ENCODE results near the gene SH3RF3. TPM values are rescaled to one million over a fixed set of nuclear protein-coding genes. Genes with fewer than 3 reads are reported as not detected.

The SH3RF3 gene
- total RNA-seq, 2 experiments from 2014 or later = 0.05 to 0.06 TPM

DNA sequence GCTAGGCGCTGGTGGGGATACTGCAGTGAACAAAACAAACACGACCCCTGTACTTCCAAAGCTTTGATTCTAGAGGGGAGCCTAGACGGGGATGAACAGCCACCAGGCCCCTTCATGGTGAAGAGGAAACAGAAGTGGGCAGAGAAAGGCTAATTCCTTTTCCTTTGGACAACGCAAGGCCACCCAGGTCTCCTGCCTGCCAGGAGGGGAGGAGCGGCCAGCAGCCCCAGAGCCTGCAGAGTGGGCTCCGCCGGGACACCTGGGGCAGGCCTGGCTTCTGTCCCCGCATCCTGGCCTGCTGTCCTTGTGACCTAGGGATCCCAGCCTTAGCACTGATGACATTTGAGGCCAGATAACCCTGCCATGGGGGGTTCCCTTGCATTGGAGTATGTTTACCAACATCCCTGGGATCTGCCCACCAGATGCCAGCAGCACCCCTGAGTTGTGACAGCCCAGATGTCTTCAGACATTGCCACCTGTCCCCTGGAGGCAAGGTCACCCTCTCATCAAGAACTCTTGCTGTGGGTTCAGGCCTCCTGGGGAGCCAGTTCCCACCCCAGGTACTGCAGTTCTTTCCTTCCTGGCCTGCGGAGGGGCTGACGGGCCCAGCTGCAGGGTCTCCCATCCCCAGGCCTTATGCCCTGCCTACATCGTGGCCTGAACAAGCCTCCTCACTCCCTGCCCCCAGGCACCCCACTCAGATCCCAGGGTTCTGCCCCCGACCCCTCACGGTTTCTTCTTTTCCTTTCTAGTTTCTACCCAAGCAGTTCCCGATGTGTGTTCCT is 359.1 kb downstream of the SH3RF3 start:
- ATAC-seq = no peak
- CTCF ChIA-PET = no interaction called here
- Mint-ChIP-seq H3K4me1 (no peaks in the 10 kb centered on the region), H3K36me3 (no peaks in the 10 kb centered on the region), H3K4me3 (no peak overlapping the region), H3K27ac (no peak overlapping the region), H3K9me3 (ENCODE audit: low read depth) (no peaks in the 10 kb centered on the region), H3K27me3 (peaks cover 13% of the 10 kb centered on the region)
- DNase-seq = no peak

GRCh38 chr2:109489296-109489695 is 360.3 kb downstream of the SH3RF3 start:
- no peak overlapping the region for H3K27ac Mint-ChIP-seq
- H3K4me1 Mint-ChIP-seq = no peaks in the 10 kb centered on the region
- H3K27me3 Mint-ChIP-seq = peaks cover 9% of the 10 kb centered on the region
- H3K9me3 Mint-ChIP-seq (ENCODE audit: low read depth) = no peaks in the 10 kb centered on the region
- DNase-seq = no peak
- CTCF ChIA-PET = no interaction called here
- no peaks in the 10 kb centered on the region for H3K36me3 Mint-ChIP-seq
- no peak for ATAC-seq
- no peak overlapping the region for H3K4me3 Mint-ChIP-seq

DNA sequence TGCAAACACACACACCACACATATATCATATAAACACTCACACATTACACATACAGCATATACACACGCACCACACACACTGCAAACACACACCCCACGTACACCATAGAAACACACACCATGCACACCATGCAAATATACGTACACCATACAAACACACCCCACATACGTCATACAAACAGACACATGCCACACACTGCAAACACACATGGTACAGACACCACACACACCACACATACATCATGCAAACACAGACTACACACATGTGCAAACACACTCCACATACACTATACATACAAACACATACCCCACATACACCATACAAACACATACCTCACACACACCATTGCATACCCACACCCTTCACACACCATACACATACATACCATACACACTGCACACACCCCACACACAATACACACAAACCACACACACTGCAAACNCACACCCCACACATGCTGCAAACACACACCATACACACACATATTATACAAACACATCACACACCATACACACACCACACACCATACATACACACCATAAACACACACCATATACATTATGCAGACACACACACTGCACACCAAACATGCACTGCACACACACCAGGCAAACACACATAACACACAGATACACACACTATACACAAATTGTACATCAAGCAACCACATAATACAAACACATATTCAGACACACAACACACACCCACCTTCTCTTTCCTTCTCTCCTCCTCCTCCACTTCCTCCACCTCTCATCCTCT is 364.4 kb downstream of the SH3RF3 start:
- no peaks in the 10 kb centered on the region for H3K36me3 Mint-ChIP-seq
- DNase-seq = no peak
- CTCF ChIA-PET = no interaction called here
- H3K4me1 Mint-ChIP-seq = no peaks in the 10 kb centered on the region
- H3K27me3 Mint-ChIP-seq = no peaks in the 10 kb centered on the region
- H3K27ac Mint-ChIP-seq = no peak overlapping the region
- no peak for ATAC-seq
- no peaks in the 10 kb centered on the region for H3K9me3 Mint-ChIP-seq (ENCODE audit: low read depth)
- no peak overlapping the region for H3K4me3 Mint-ChIP-seq

DNA sequence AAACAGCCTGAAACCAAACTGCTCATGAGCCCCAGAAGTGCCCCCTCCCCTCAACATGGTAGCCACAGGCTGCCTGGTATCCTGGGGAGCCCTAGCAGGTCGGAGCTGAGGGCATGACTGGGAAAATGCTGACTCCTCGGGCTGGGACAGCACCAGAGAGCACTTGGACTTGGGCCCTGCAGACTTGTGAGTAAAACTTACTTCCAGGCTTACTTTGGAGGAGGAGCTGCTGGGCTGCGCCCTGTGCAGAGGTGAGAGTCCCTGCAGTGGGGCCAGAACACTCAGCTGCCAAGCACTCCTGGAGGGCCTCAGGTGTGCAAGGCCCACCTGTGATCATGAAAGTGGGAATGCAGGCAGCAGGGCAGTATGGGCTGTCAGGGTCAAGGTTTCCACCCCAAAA is 365.3 kb downstream of the SH3RF3 start:
- no peak for ATAC-seq
- no peak for DNase-seq
- no peaks in the 10 kb centered on the region for H3K36me3 Mint-ChIP-seq
- no peak overlapping the region for H3K4me3 Mint-ChIP-seq
- CTCF ChIA-PET = no interaction called here
- H3K4me1 Mint-ChIP-seq = no peaks in the 10 kb centered on the region
- no peaks in the 10 kb centered on the region for H3K27me3 Mint-ChIP-seq
- no peak overlapping the region for H3K27ac Mint-ChIP-seq
- no peaks in the 10 kb centered on the region for H3K9me3 Mint-ChIP-seq (ENCODE audit: low read depth)

DNA sequence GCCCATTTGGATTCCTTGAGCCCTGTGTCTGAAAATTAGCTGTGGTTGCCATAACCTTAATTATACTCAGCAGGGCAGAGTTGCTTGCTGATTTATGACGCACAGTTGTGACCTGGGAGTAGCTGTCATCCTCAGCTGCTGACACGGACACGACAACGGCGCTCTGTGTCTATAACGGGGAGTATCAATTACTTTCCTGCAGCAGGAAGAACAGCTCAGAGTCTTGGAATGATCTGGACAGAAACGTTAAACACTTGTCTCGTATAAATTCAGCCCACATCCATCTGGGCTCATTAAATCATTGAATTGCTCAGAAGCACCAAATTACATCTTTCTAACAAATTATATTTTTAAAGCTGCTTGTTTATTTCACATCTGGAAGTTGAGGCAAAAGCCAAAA is 368.5 kb downstream of the SH3RF3 start:
- H3K27ac Mint-ChIP-seq = no peak overlapping the region
- no peaks in the 10 kb centered on the region for H3K4me1 Mint-ChIP-seq
- ATAC-seq = no peak
- no peak for DNase-seq
- H3K27me3 Mint-ChIP-seq = peaks cover 3% of the 10 kb centered on the region
- no peak overlapping the region for H3K4me3 Mint-ChIP-seq
- H3K9me3 Mint-ChIP-seq (ENCODE audit: low read depth) = no peaks in the 10 kb centered on the region
- H3K36me3 Mint-ChIP-seq = no peaks in the 10 kb centered on the region
- CTCF ChIA-PET = no interaction called here

DNA sequence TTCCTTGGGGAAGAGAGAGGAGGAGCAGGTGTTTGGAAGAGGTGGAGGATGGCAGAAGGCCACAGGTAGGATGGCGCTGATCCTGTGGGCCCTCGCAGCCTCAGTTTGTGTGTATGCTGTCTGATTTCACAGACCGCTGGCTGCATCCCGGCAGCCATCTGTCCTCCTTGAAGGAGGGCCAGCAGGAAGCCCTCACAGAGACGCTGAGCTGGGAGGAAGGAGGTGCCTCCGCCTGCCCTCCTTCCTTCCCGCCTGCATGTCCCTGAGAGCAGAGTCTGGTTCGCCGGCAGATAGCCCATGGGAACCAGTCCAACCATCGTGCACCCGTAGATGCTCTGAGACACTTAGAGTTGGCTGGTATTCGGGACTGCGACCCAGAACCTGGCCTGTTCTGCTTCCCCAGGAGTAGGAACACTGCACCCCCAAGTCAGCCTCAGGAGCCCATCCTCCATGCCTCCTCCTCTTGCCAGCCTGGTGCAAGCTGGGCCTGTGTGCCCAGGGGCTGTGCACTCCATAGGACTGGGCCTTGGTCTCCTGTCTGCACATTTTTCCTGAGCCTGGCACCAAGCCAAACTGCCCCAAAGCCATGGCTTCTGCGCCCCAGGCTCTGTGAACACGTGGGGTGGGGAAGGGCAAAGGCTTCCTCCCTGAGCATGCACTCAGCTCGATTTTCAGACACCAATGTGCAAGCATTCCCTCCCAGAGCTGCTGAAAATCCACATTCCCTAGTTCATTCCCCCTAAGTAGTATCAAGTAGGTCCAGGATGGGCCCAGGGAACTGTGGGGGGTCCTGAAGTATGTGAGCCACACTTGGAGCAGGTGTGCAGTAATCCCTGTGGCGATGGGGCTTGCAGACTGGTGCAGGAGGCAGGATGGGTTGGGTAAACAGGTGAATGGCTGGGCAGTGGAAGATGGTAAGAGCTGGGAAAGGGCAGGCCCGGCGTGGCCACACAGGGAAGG is 369.2 kb downstream of the SH3RF3 start:
- no peak overlapping the region for H3K4me3 Mint-ChIP-seq
- DNase-seq = no peak
- H3K36me3 Mint-ChIP-seq = no peaks in the 10 kb centered on the region
- CTCF ChIA-PET = no interaction called here
- H3K4me1 Mint-ChIP-seq = no peaks in the 10 kb centered on the region
- peaks cover 8% of the 10 kb centered on the region for H3K27me3 Mint-ChIP-seq
- H3K9me3 Mint-ChIP-seq (ENCODE audit: low read depth) = no peaks in the 10 kb centered on the region
- ATAC-seq = no peak
- H3K27ac Mint-ChIP-seq = peak overlapping the region; percentile 24

- Mint-ChIP-seq H3K4me1 (no peaks in the 10 kb centered on the region), H3K36me3 (no peaks in the 10 kb centered on the region), H3K4me3 (no peak overlapping the region), H3K27ac (no peak overlapping the region), H3K27me3 (peaks cover 8% of the 10 kb centered on the region), H3K9me3 (ENCODE audit: low read depth) (no peaks in the 10 kb centered on the region)
- no peak for DNase-seq
- CTCF ChIA-PET = interaction anchor here (1.6 kb wide), 1 partner anchor 11 kb away, joined by 4 read pairs; no protein-coding TSS in a partner anchor
- ATAC-seq = no peak
Observed at GRCh38 chr2:109498906-109499305, 369.9 kb downstream of the SH3RF3 start.

- H3K4me1 Mint-ChIP-seq = no peaks in the 10 kb centered on the region
- no peaks in the 10 kb centered on the region for H3K36me3 Mint-ChIP-seq
- no peak overlapping the region for H3K4me3 Mint-ChIP-seq
- DNase-seq = no peak
- CTCF ChIA-PET = interaction anchor here (1.6 kb wide), 1 partner anchor 10 kb away, joined by 4 read pairs; no protein-coding TSS in a partner anchor
- no peaks in the 10 kb centered on the region for H3K9me3 Mint-ChIP-seq (ENCODE audit: low read depth)
- no peak overlapping the region for H3K27ac Mint-ChIP-seq
- ATAC-seq = no peak
- peaks cover 8% of the 10 kb centered on the region for H3K27me3 Mint-ChIP-seq
Observed at GRCh38 chr2:109499566-109499965, 370.6 kb downstream of the SH3RF3 start.

GRCh38 chr2:109500910-109501309 is 371.9 kb downstream of the SH3RF3 start:
- ATAC-seq (no peak), DNase-seq (no peak)
- H3K27me3 Mint-ChIP-seq = peaks cover 8% of the 10 kb centered on the region
- CTCF ChIA-PET = no interaction called here
- no peaks in the 10 kb centered on the region for H3K4me1 Mint-ChIP-seq
- no peaks in the 10 kb centered on the region for H3K36me3 Mint-ChIP-seq
- no peaks in the 10 kb centered on the region for H3K9me3 Mint-ChIP-seq (ENCODE audit: low read depth)
- no peak overlapping the region for H3K4me3 Mint-ChIP-seq
- no peak overlapping the region for H3K27ac Mint-ChIP-seq

DNA sequence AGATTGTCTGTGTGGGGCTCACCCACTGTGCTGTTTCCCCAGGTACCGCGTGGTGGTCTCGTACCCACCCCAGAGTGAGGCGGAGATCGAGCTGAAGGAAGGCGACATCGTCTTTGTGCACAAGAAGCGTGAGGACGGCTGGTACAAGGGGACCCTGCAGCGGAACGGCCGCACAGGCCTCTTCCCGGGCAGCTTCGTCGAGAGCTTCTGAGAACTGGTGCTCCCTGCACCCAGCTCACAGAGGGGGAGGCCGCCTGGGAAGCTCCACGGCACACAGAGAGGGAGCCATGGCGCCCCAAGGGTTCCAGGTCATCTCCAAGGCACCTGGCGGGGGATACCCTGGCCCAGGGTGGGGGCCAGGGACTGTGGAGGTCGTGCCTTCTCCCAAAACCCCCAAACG is 372.5 kb downstream of the SH3RF3 start:
- no peak overlapping the region for H3K27ac Mint-ChIP-seq
- no peak overlapping the region for H3K4me3 Mint-ChIP-seq
- CTCF ChIA-PET = no interaction called here
- DNase-seq (no peak), ATAC-seq (no peak)
- peaks cover 8% of the 10 kb centered on the region for H3K27me3 Mint-ChIP-seq
- no peaks in the 10 kb centered on the region for H3K9me3 Mint-ChIP-seq (ENCODE audit: low read depth)
- no peaks in the 10 kb centered on the region for H3K4me1 Mint-ChIP-seq
- H3K36me3 Mint-ChIP-seq = no peaks in the 10 kb centered on the region

DNA sequence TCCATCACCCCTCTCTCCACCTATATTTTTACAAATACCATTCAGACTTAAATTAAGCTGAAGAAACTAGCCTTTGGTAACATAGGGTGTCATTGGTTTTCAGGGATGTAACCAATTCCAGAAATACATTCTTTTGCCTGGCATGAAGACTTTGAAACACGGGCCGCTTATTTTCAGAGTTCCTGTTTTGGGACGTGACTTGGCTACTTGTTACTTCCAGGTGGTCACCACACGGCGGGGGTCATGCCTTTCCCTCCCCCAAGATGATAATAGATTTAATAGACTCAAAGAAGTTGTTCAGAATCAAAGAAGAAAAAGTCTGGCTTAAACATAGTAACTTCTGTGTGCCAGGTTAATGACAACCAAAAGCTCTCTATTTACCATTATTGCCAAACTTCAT is 374.2 kb downstream of the SH3RF3 start:
- CTCF ChIA-PET = interaction anchor here (0.8 kb wide), 1 partner anchor 8 kb away, joined by 3 read pairs; no protein-coding TSS in a partner anchor
- peaks cover 8% of the 10 kb centered on the region for H3K27me3 Mint-ChIP-seq
- H3K4me1 Mint-ChIP-seq = no peaks in the 10 kb centered on the region
- no peak overlapping the region for H3K27ac Mint-ChIP-seq
- no peaks in the 10 kb centered on the region for H3K9me3 Mint-ChIP-seq (ENCODE audit: low read depth)
- no peak for ATAC-seq
- no peak for DNase-seq
- H3K36me3 Mint-ChIP-seq = no peaks in the 10 kb centered on the region
- H3K4me3 Mint-ChIP-seq = no peak overlapping the region

GRCh38 chr2:109507217-109507616 is 378.2 kb downstream of the SH3RF3 start:
- no peak overlapping the region for H3K4me3 Mint-ChIP-seq
- H3K36me3 Mint-ChIP-seq = no peaks in the 10 kb centered on the region
- H3K4me1 Mint-ChIP-seq = no peaks in the 10 kb centered on the region
- no peak overlapping the region for H3K27ac Mint-ChIP-seq
- no peak for DNase-seq
- H3K9me3 Mint-ChIP-seq (ENCODE audit: low read depth) = no peaks in the 10 kb centered on the region
- H3K27me3 Mint-ChIP-seq = peaks cover 9% of the 10 kb centered on the region
- ATAC-seq = no peak
- CTCF ChIA-PET = interaction anchor here (1.3 kb wide), 1 partner anchor 13 kb away, joined by 3 read pairs; no protein-coding TSS in a partner anchor

- Mint-ChIP-seq H3K9me3 (ENCODE audit: low read depth) (no peaks in the 10 kb centered on the region), H3K36me3 (no peaks in the 10 kb centered on the region), H3K4me1 (no peaks in the 10 kb centered on the region), H3K4me3 (no peak overlapping the region), H3K27ac (no peak overlapping the region), H3K27me3 (peaks cover 4% of the 10 kb centered on the region)
- ATAC-seq = no peak
- no peak for DNase-seq
- CTCF ChIA-PET = no interaction called here
Observed at GRCh38 chr2:109507828-109508227, 378.8 kb downstream of the SH3RF3 start.
